ENCODE data around the gene TRIM67.

DNA sequence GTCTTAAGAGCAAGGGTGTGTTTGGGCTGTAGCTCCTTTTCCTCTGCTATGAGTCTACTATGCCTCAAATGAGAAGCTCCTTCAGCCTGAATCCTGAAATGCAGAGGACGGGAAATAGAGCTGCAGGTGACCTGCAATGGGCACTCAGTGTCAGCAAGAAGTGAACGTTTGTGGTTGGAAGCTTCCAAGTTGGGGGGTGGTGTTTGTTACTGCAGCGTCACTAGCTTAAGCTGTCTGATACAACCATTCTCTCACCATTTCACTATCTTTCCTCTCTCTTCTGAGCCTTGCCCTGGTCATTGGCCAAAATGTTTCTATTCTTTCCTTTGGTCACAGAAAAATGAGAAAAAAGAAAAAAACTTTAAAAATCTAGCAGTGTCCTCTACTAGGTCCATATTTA, 19.4 kb downstream of the TRIM67 start:
- TF ChIP-seq, protein P1, sequence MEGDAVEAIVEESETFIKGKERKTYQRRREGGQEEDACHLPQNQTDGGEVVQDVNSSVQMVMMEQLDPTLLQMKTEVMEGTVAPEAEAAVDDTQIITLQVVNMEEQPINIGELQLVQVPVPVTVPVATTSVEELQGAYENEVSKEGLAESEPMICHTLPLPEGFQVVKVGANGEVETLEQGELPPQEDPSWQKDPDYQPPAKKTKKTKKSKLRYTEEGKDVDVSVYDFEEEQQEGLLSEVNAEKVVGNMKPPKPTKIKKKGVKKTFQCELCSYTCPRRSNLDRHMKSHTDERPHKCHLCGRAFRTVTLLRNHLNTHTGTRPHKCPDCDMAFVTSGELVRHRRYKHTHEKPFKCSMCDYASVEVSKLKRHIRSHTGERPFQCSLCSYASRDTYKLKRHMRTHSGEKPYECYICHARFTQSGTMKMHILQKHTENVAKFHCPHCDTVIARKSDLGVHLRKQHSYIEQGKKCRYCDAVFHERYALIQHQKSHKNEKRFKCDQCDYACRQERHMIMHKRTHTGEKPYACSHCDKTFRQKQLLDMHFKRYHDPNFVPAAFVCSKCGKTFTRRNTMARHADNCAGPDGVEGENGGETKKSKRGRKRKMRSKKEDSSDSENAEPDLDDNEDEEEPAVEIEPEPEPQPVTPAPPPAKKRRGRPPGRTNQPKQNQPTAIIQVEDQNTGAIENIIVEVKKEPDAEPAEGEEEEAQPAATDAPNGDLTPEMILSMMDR (IDR thresholded peaks at IDR 0.05), result no peak
- TF ChIP-seq EZH2 (IDR thresholded peaks at IDR 0.05; ENCODE audit: borderline replicate concordance, insufficient read depth, low read depth, low read length, poor library complexity, severe bottlenecking), result no peak
